Body of pancreas (tissue), 4 donors: ENCODE data around the gene CD6.

ENCODE experiments used
- POLR2A ChIP-seq, 3 donors: fragments of 450-650 bp; IDR thresholded peaks; one replicate each; pipeline ENCODE4 v1.6.1; 2016; ENCODE audit warnings: antibody characterized with exemption in 3 of 3, mild to moderate bottlenecking in 2 of 3
- TF ChIP-seq, protein P1 (sequence below), 7 experiments: fragments of 450-650 bp in 4 of 7; fragments of 200-600 bp in 3 of 7; sonication (generic) in 3 of 7; IDR thresholded peaks; one replicate each; pipeline ENCODE4 v1.5.1; 2016 to 2019; ENCODE audit warnings: antibody characterized with exemption in 7 of 7

DNA sequence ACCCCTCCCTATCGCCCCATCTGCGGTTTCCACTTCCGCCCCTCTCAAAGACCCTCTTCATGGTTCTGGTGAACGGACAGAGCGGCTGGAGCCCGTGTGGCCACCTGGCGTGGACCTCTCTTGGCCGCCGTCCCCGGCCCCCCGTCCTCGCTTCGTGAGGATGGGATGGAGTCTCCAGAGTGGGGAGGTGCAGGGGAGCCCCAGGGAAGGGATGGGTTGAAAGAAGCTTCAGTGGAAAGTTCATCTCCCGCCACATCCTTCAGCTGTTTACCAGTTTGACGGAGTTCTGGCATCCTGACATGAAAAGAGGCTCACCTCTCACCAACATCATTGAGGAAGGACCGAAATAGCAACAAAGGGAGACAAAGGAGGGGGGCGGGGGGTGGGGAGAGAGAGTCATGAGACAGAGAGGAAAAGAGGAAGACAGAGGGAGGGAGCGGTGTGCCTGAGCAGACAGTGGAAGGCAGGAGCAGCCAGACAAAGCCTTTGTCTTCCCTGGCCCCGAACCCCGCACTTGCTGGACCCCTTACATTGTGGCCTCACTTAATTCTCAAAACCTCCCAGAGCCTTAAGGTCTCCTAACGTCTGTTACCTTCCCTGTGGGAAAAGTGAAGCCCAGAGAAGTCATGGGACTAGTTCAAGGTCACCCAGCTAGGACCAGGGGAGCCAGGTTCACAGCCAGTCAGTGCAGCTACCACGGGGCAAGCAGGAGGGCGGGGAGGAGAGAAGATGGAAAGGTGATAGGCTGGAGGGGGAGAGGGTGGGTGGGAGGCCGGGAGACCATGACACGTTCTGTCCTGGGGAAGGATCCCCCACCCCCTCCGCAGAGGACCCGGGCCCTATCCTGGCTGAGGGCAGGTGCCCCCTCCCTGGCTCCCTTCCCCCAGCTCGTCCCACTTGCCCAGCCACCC is 54.9 kb downstream of the CD6 start:
- TF ChIP-seq, protein P1, sequence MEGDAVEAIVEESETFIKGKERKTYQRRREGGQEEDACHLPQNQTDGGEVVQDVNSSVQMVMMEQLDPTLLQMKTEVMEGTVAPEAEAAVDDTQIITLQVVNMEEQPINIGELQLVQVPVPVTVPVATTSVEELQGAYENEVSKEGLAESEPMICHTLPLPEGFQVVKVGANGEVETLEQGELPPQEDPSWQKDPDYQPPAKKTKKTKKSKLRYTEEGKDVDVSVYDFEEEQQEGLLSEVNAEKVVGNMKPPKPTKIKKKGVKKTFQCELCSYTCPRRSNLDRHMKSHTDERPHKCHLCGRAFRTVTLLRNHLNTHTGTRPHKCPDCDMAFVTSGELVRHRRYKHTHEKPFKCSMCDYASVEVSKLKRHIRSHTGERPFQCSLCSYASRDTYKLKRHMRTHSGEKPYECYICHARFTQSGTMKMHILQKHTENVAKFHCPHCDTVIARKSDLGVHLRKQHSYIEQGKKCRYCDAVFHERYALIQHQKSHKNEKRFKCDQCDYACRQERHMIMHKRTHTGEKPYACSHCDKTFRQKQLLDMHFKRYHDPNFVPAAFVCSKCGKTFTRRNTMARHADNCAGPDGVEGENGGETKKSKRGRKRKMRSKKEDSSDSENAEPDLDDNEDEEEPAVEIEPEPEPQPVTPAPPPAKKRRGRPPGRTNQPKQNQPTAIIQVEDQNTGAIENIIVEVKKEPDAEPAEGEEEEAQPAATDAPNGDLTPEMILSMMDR (IDR thresholded peaks at IDR 0.05): no peak
- TF ChIP-seq POLR2A (IDR thresholded peaks at IDR 0.05): no peak
